AG10803 (cell line): ENCODE data around the gene C5.
"Not testable (repeated sequence)": the region's sequence is repeated elsewhere in the genome, so short reads cannot be mapped to it uniquely, and the experiment has no call there.

Source experiments
- DNase-seq: peaks from one replicate; pipeline ENCODE4 v3.0.0; 2010; ENCODE audit warnings: low read depth
- H3K4me3 ChIP-seq: 2 replicates; pipeline ENCODE4 v1.5.1; 2011; ENCODE audit warnings: mild to moderate bottlenecking, low read length, control low read depth
- TF ChIP-seq, protein P1 (sequence below): conservative IDR thresholded peaks from 2 replicates; pipeline ENCODE4 v1.5.1; 2011; ENCODE audit warnings: mild to moderate bottlenecking, low read length, control low read depth, inconsistent platforms

C5 gene

DNA sequence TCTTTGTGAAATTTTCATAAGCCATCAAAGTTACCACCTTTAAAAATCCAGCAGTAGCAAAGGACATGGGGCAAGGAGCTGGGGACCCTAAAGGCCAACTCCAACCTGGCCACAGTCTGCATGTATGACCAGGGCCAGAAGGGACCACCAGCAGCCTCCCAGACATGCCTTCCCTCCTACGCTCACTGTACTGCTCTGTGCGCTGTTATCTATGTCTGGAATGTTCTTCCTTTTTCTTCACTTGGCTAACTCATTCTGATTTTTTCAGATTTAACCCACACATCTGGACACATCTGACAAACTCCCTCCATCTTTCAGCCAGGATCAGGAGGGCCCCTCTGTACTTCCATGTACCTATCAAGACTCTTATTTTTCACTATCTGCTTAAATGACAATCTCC, 75.9 kb downstream of the C5 start:
- no peak overlapping the region for H3K4me3 ChIP-seq
- TF ChIP-seq, protein P1, sequence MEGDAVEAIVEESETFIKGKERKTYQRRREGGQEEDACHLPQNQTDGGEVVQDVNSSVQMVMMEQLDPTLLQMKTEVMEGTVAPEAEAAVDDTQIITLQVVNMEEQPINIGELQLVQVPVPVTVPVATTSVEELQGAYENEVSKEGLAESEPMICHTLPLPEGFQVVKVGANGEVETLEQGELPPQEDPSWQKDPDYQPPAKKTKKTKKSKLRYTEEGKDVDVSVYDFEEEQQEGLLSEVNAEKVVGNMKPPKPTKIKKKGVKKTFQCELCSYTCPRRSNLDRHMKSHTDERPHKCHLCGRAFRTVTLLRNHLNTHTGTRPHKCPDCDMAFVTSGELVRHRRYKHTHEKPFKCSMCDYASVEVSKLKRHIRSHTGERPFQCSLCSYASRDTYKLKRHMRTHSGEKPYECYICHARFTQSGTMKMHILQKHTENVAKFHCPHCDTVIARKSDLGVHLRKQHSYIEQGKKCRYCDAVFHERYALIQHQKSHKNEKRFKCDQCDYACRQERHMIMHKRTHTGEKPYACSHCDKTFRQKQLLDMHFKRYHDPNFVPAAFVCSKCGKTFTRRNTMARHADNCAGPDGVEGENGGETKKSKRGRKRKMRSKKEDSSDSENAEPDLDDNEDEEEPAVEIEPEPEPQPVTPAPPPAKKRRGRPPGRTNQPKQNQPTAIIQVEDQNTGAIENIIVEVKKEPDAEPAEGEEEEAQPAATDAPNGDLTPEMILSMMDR: no peak
- no peak for DNase-seq

DNA sequence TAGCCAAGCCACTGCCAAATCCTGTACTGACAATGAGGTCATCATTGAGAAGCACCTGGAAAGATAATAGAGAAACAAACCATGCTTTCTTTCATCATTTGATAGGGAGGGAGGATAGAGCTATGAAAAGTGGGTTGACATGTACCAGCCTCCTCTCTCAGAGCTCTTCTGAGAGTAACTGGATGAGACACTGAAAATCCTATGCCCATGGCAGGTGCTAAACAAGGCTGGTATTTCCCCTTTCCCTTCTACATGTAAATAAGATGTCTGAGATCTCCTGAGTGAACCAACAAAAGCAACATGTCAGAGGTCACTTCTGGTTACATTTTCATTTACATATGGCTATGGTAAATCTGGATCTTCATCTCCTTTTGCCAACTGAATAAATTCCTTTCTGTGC, 78.1 kb downstream of the C5 start:
- TF ChIP-seq, protein P1: no peak
- no peak for DNase-seq
- H3K4me3 ChIP-seq: no peak overlapping the region

DNA sequence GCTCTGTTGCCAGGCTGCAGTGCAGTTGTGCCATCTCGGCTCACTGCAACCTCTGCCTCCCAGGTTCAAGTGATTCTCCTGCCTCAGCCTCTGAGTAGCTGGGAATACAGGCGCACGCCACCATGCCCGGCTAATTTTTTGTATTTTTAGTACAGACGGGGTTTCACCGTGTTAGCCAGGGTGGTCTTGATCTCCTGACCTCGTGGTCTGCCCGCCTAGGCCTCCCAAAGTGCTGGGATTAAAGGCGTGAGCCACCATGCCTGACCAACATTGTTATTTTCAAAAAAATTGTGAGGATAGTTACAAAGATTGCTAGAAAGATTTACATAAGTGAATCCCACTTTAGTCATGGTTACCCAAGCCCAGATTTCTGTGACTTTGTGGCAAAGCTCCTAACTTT, 78.6 kb downstream of the C5 start:
- H3K4me3 ChIP-seq, DNase-seq: not testable (repeated sequence)

DNA sequence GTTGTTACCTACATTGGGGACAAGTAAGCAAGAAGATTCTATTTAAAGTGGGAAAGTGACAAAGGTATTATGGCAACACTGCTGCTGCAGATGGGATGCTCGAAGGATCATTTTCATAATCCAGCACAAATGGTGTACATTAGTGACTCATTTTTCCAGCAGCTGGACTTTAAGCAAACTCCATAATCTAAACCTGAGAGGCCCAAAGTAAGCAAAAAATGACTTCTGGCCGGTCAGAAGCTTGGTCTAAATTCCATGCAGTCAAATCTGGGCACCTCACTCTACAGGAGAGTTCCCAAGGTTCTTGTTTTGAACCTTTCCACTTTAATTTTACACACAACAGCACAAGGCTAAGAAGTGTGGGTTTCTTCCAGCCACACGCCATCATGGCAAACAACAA, 79.8 kb downstream of the C5 start:
- DNase-seq: peak; percentile 17
- TF ChIP-seq, protein P1: no peak
- H3K4me3 ChIP-seq: no peak overlapping the region

DNA sequence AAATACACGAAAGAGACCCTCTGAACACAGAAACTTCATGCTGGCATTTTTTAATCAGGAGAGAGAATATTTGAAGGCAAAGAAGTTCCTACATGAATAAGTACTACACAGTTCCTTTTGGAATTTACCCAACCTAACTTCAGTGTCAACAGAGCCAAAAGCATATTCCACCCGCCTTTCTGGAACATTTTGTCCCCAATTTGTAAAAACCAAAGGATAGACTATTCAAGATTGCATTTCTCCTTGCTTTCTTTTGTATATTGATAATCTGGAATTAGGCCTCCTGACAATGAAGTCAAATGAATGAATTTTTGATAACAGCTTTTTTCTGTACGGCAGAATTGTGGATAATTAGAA, 84.1 kb downstream of the C5 start:
- no peak for DNase-seq
- TF ChIP-seq, protein P1: no peak
- H3K4me3 ChIP-seq: no peak overlapping the region

DNA sequence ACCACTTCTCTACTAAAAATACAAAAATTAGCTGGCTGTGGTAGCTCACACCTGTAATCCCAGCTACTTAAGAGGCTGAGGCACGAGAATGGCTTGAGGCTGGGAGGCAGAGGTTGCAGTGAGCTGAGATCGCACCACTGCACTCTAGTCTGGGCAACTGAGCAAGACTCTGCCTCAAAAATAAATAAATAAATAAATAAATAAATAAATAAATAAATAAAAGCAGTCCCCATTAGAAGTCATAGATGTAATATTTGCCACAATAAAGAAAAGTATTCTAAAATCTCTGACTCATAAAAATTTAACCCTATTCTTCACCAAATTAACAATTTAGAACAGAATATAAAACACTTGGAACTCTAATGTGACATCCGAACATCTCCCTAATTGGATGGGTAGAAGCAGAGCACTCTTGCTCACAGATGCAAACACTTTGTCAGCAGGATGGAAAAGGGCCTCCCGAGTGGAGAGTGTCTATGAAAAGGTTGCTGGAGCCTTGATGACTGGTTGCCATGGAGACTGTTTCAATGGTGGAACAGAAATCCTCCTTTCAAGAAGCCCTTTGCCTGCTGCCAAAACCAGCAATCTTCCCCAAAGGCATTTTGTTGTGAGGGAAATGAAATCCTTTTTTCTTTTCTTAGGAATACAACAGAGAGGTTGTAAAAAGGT, 84.6 kb downstream of the C5 start:
- no peak for DNase-seq

DNA sequence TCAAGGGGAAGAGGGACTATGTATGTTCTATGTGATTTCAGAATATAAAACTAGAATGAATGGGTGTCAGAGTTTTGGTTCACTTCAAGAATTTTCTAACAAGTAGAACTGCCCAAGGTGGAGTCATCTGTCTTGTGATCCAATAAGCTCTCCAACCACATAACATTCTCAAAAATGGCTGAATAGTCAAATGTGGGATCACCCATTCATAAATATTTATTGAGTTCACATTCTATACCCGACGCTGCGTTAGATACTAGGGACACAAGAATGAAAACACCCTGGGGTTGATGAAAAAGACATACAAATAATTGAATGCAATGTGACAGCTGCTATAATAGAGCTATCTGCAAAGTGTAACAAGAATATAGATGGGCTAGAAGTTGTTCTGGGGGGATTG, 88.1 kb downstream of the C5 start:
- TF ChIP-seq, protein P1: no peak
- no peak overlapping the region for H3K4me3 ChIP-seq
- no peak for DNase-seq

More for the DNA sequence above, 84.6 kb downstream of the C5 start:
- H3K4me3 ChIP-seq: no peak overlapping the region
- TF ChIP-seq, protein P1: no peak

DNA sequence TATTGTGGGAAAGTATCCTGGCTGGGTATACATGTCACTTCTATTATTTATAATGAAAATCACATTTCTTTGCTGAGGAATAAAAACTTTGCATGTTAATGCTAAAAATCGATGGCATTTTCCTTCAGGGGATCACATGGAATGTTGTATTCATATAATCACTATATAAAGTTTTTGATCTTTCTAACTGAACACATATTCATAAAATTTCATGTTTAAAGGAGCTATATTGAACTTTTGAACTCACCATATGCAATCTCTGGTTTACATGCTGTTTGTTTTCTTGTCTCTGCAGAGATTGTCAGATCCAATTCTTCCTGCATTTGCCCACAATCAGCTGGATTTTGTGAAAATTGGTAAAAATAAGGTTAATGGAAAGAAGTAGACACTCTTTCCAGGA, 90.1 kb downstream of the C5 start:
- H3K4me3 ChIP-seq: no peak overlapping the region
- DNase-seq: no peak
- TF ChIP-seq, protein P1: no peak
